ENCODE results near the gene SERPINF2. TPM values are rescaled to one million over a fixed set of nuclear protein-coding genes. Genes with fewer than 3 reads are reported as not detected.
"Not testable (repeated sequence)": the region's sequence is repeated elsewhere in the genome, so short reads cannot be mapped to it uniquely, and the experiment has no call there.

SERPINF2 gene
- total and polyA plus RNA-seq, 8 donors = 2.6 to 32.6 (median 3.5) TPM

DNA sequence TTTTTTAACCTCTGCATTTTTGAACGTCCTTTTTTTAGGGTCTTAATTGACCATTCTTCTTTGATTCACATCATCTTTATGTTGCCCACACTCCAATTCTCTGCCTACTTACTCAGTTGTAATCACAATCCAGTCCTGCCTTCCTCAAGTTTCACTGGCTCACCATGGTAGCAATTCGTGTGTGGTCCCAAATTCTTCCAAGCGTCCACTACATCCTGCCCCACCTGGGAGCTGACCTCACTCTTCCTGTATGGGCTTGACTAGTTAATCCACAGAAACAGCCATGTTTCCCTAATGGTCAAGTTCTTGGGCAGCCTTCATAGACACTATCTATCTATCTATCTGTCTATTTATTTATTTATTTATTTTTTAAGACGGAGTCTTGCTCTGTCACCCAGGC lies 39.6 kb upstream of the SERPINF2 start:
- intact Hi-C loops (cut with DNase I) = no loop called here
- Histone ChIP-seq H3K4me3 (no peak overlapping the region), H3K27me3 (no peaks in the 10 kb centered on the region), H3K27ac (no peak overlapping the region), H3K9me3 (no peaks in the 10 kb centered on the region), H3K4me1 (no peaks in the 10 kb centered on the region), H3K36me3 (peaks cover 0 to 7% of the 10 kb centered on the region in 2 donors)
- no peak for DNase-seq
- TF ChIP-seq, protein P1, sequence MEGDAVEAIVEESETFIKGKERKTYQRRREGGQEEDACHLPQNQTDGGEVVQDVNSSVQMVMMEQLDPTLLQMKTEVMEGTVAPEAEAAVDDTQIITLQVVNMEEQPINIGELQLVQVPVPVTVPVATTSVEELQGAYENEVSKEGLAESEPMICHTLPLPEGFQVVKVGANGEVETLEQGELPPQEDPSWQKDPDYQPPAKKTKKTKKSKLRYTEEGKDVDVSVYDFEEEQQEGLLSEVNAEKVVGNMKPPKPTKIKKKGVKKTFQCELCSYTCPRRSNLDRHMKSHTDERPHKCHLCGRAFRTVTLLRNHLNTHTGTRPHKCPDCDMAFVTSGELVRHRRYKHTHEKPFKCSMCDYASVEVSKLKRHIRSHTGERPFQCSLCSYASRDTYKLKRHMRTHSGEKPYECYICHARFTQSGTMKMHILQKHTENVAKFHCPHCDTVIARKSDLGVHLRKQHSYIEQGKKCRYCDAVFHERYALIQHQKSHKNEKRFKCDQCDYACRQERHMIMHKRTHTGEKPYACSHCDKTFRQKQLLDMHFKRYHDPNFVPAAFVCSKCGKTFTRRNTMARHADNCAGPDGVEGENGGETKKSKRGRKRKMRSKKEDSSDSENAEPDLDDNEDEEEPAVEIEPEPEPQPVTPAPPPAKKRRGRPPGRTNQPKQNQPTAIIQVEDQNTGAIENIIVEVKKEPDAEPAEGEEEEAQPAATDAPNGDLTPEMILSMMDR (IDR thresholded peaks at IDR 0.05) = no peak
- no peak for ATAC-seq

DNA sequence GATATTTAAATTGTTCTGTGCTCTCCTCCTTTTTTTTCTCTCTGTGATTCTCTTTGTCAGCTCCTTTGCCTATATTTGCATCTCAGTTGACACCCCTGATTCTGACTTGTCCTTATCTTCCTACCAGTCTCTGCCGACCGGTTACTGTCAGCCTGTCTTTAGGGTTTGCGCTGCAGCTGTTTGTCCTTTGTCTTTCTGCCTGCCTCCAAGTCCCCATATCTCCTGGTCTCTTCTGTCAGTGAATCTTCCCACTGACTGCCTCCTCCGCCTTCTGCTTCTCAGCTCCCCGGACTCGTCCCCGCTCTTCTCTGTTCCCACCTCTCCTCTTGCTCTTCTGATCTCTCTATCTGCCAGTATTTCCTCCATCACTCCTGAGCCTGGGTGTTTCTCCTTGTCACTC lies 37.7 kb upstream of the SERPINF2 start:
- intact Hi-C loops (cut with DNase I) = no loop called here

DNA sequence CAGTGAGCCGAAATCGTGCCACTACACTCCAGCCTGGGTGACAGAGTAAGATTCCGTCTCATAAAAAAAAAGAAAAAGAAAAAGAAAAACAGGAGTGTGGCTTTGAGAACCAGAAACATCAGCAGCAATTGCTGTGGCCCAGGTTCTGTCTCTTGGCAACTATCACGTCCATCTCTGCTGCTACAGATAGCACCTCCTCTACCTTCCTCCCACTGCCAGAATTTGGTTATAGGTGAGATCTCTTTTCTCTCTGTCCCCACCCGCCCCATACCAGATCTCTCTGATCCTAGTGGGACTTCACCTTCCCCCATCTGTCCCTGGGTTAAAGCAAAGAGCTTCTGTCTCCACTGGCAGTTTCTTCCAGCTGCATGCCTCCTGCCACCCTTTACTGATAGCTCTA lies 35.6 kb upstream of the SERPINF2 start:
- Histone ChIP-seq H3K36me3 (peaks cover 0 to 20% of the 10 kb centered on the region in 2 donors), H3K27me3 (peaks cover 0 to 16% of the 10 kb centered on the region in 2 donors), H3K4me1 (peaks cover 23 to 37% of the 10 kb centered on the region in 2 donors), H3K27ac (no peak overlapping the region), H3K4me3 (no peak overlapping the region), H3K9me3 (no peaks in the 10 kb centered on the region)
- intact Hi-C loops (cut with DNase I) = no loop called here
- ATAC-seq (no peak), DNase-seq (no peak)
- TF ChIP-seq, protein P1 (IDR thresholded peaks at IDR 0.05) = no peak

More for the DNA sequence above, 37.7 kb upstream of the SERPINF2 start:
- Histone ChIP-seq H3K36me3 (peaks cover 0 to 8% of the 10 kb centered on the region in 2 donors), H3K27me3 (peaks cover 0 to 8% of the 10 kb centered on the region in 2 donors), H3K4me1 (peaks cover 10 to 16% of the 10 kb centered on the region in 2 donors), H3K9me3 (no peaks in the 10 kb centered on the region), H3K27ac (no peak overlapping the region), H3K4me3 (no peak overlapping the region)
- TF ChIP-seq, protein P1 (IDR thresholded peaks at IDR 0.05) = no peak
- ATAC-seq = no peak
- DNase-seq = no peak

DNA sequence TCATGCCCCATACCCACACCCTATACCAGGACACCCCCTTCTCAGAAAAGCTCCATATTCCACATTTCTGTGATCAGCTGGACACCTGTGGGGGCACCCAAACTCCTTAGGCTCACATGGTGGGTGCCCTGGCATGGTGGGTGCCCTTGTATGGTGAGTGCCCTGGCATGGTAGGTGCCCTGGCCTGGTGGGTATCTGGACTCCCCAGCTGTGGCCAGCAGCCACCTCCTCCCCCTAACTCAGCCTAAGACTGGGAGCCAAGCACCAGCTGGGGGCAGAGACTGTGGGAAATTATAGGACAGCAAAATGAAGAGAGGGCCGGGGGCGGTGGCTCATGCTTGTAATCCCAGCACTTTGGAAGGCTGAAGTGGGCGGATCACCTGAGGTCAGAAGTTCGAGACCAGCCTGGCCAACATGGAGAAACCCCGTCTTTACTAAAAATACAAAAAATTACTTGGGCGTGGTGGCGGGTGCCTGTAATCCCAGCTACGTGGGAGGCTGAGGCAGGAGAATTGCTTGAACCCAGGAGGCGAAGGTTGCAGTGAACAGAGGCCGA lies 33.8 kb upstream of the SERPINF2 start:
- Histone ChIP-seq H3K4me1 (peaks cover 38 to 55% of the 10 kb centered on the region in 2 donors), H3K27me3 (peaks cover 0 to 16% of the 10 kb centered on the region in 2 donors), H3K36me3 (peaks cover 0 to 38% of the 10 kb centered on the region in 2 donors)
- H3K4me3 ChIP-seq; H3K9me3 ChIP-seq; intact Hi-C loops (cut with DNase I); H3K27ac ChIP-seq; ATAC-seq: not testable (repeated sequence)
- DNase-seq = peak in 1 of 4 donors; percentile 38

DNA sequence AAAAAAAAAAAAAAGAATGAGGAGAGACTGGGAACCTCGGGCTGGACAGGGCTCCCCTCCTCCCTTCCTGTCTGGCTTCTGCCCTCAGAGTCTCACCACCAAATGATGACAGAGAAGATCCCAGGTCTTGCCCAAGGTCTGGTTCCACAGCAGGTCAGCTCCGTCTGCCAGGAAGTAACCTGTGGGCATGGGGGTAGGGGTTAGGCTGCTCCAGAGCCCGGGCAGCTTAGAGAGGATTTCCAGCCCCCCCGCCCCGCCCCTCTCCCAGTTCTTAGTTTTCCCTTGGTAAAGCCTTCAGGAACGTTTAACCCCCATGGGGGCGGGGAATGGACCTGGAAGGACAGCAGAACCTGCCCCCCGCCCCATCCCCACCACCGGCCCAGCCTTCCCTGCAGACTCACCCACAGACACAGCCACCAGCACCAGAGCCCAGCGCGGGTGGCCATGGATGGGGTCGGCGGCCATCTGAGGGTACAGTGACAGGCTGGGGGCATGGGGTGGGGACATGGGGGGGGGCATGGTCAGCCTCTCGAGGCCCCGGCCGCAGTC lies 33.2 kb upstream of the SERPINF2 start:
- DNase-seq (no peak), ATAC-seq (peak; percentile 4)
- TF ChIP-seq, protein P1 (IDR thresholded peaks at IDR 0.05) = no peak
- Histone ChIP-seq H3K36me3 (peaks cover 0 to 44% of the 10 kb centered on the region in 2 donors), H3K27me3 (peaks cover 0 to 16% of the 10 kb centered on the region in 2 donors), H3K9me3 (no peaks in the 10 kb centered on the region), H3K4me1 (peaks cover 43 to 61% of the 10 kb centered on the region in 2 donors), H3K4me3 (peak overlapping the region; percentile 64 to 73), H3K27ac (peak overlapping the region; percentile 64 to 68)
- intact Hi-C loops (cut with DNase I) = no loop called here
